Stimulated activated CD4-positive, alpha-beta T cell treated with anti-CD3 and anti-CD28 coated beads, Interleukin-1b, Interleukin-23, amount 100 ng/mL, for 24 hours (primary cell): Measurements from ENCODE around the gene SCAF11.
A peak's percentile ranks its signal among the peaks of the same experiment; 100 is the strongest.
"Not testable (repeated sequence)": the region's sequence is repeated elsewhere in the genome, so short reads cannot be mapped to it uniquely, and the experiment has no call there.

Experiments
- DNase-seq, 4 experiments: peaks; one replicate each; pipeline ENCODE4 v3.0.0-alpha.2; 2020; ENCODE audit warnings: low read depth in 4 of 4, low spot score in 1 of 4

The SCAF11 gene

GRCh38 chr12:45990468-45991283 lies at the start of gene SCAF11:
TSS of gene SCAF11 (minus strand) at chr12:45990574. CDS start at chr12:45964167, 26,407 bp downstream.
- peak; percentile 100 for DNase-seq

- not testable (repeated sequence) for DNase-seq
Measured at GRCh38 chr12:46037066-46037465, 46.7 kb upstream of the SCAF11 start.

GRCh38 chr12:46027172-46027571 lies 36.8 kb upstream of the SCAF11 start:
- DNase-seq: no peak

- no peak for DNase-seq
Measured at GRCh38 chr12:46024099-46024498, 33.7 kb upstream of the SCAF11 start.

- DNase-seq: no peak
Measured at GRCh38 chr12:46020768-46021167, 30.4 kb upstream of the SCAF11 start.

- DNase-seq: not testable (repeated sequence)
Measured at GRCh38 chr12:46018712-46019111, 28.3 kb upstream of the SCAF11 start.

GRCh38 chr12:46017866-46018375 lies 27.5 kb upstream of the SCAF11 start:
- not testable (repeated sequence) for DNase-seq

GRCh38 chr12:46005823-46006222 lies 15.4 kb upstream of the SCAF11 start:
- no peak for DNase-seq

GRCh38 chr12:46005151-46005797 lies 14.9 kb upstream of the SCAF11 start:
- no peak for DNase-seq

- DNase-seq: no peak
Measured at GRCh38 chr12:46004715-46005114, 14.3 kb upstream of the SCAF11 start.

- DNase-seq: not testable (repeated sequence)
Measured at GRCh38 chr12:46000076-46000475, 9.7 kb upstream of the SCAF11 start.

- no peak for DNase-seq
Measured at GRCh38 chr12:45994736-45995135, 4.4 kb upstream of the SCAF11 start.

- DNase-seq: peak; percentile 34 to 57 (median 47)
Measured at GRCh38 chr12:45991284-45992249, 1.2 kb upstream of the SCAF11 start.

GRCh38 chr12:45989721-45990467 lies 480 bp downstream of the SCAF11 start:
- DNase-seq: peak; percentile 11 to 37 (median 26)

- no peak for DNase-seq
Measured at GRCh38 chr12:45989287-45989686, 1.1 kb downstream of the SCAF11 start.

- DNase-seq: no peak
Measured at GRCh38 chr12:45988264-45988663, 2.1 kb downstream of the SCAF11 start.

GRCh38 chr12:45987340-45987727 lies 3.0 kb downstream of the SCAF11 start:
- DNase-seq: no peak

- DNase-seq: no peak
Measured at GRCh38 chr12:45986641-45987339, 3.6 kb downstream of the SCAF11 start.

GRCh38 chr12:45981075-45981837 lies 9.1 kb downstream of the SCAF11 start:
- no peak for DNase-seq
